ENCODE data around the gene ABCA2. TPM values are rescaled to one million over a fixed set of nuclear protein-coding genes. Genes with fewer than 3 reads are reported as not detected.
"Not testable (repeated sequence)": the region's sequence is repeated elsewhere in the genome, so short reads cannot be mapped to it uniquely, and the experiment has no call there.

The ABCA2 gene
- polyA plus RNA-seq, 2 donors: 7.7 to 14.7 TPM

- H3K4me1 ChIP-seq (ENCODE audit: control insufficient read depth in 2 of 2, insufficient read depth in 2 of 2, low read length in 1 of 2): peaks cover 11% of the 10 kb centered on the region in 2 donors
- no peak overlapping the region for H3K27ac ChIP-seq (ENCODE audit: low read depth in 2 of 2, low read length in 1 of 2)
- H3K36me3 ChIP-seq (ENCODE audit: control insufficient read depth in 2 of 2, insufficient read depth in 2 of 2, low read length in 1 of 2): peaks cover 0 to 3% of the 10 kb centered on the region in 2 donors
- H3K9me3 ChIP-seq (ENCODE audit: control insufficient read depth in 2 of 2, insufficient read depth in 1 of 2, low read depth in 1 of 2, low read length in 1 of 2): no peaks in the 10 kb centered on the region
- no peak overlapping the region for H3K4me3 ChIP-seq (ENCODE audit: low read depth in 1 of 2, low read length in 2 of 2)
- H3K27me3 ChIP-seq (ENCODE audit: control insufficient read depth in 1 of 2, insufficient read depth in 2 of 2, low read length in 2 of 2): no peaks in the 10 kb centered on the region
- WGBS, 2 donors: 90 to 91% methylated on average over 31 to 32 of the region's 32 CpGs
These were observed 11.8 kb upstream of the ABCA2 start for GRCh38 chr9:137039611-137040366.

GRCh38 chr9:137038916-137039315, 10.9 kb upstream of the ABCA2 start:
- Histone ChIP-seq H3K9me3 (ENCODE audit: control insufficient read depth in 2 of 2, insufficient read depth in 1 of 2, low read depth in 1 of 2, low read length in 1 of 2) (no peaks in the 10 kb centered on the region), H3K36me3 (ENCODE audit: control insufficient read depth in 2 of 2, insufficient read depth in 2 of 2, low read length in 1 of 2) (peaks cover 0 to 3% of the 10 kb centered on the region in 2 donors), H3K27me3 (ENCODE audit: control insufficient read depth in 1 of 2, insufficient read depth in 2 of 2, low read length in 2 of 2) (no peaks in the 10 kb centered on the region), H3K4me1 (ENCODE audit: control insufficient read depth in 2 of 2, insufficient read depth in 2 of 2, low read length in 1 of 2) (peaks cover 5 to 8% of the 10 kb centered on the region in 2 donors), H3K4me3 (ENCODE audit: low read depth in 1 of 2, low read length in 2 of 2) (no peak overlapping the region), H3K27ac (ENCODE audit: low read depth in 2 of 2, low read length in 1 of 2) (no peak overlapping the region)
- 83 to 91% methylated on average over 9 of the region's 9 CpGs for WGBS, 2 donors

- H3K36me3 ChIP-seq (ENCODE audit: control insufficient read depth in 2 of 2, insufficient read depth in 2 of 2, low read length in 1 of 2): peaks cover 0 to 3% of the 10 kb centered on the region in 2 donors
- no peak overlapping the region for H3K27ac ChIP-seq (ENCODE audit: low read depth in 2 of 2, low read length in 1 of 2)
- H3K4me1 ChIP-seq (ENCODE audit: control insufficient read depth in 2 of 2, insufficient read depth in 2 of 2, low read length in 1 of 2): peaks cover 3 to 8% of the 10 kb centered on the region in 2 donors
- no peak overlapping the region for H3K4me3 ChIP-seq (ENCODE audit: low read depth in 1 of 2, low read length in 2 of 2)
- no peaks in the 10 kb centered on the region for H3K9me3 ChIP-seq (ENCODE audit: control insufficient read depth in 2 of 2, insufficient read depth in 1 of 2, low read depth in 1 of 2, low read length in 1 of 2)
- H3K27me3 ChIP-seq (ENCODE audit: control insufficient read depth in 1 of 2, insufficient read depth in 2 of 2, low read length in 2 of 2): no peaks in the 10 kb centered on the region
- WGBS, 2 donors: 82 to 84% methylated on average over 10 of the region's 10 CpGs
These were observed 9.4 kb upstream of the ABCA2 start for GRCh38 chr9:137037483-137037882.

GRCh38 chr9:137037035-137037434, 9.0 kb upstream of the ABCA2 start:
- no peak overlapping the region for H3K4me3 ChIP-seq (ENCODE audit: low read depth in 1 of 2, low read length in 2 of 2)
- peaks cover 3 to 8% of the 10 kb centered on the region in 2 donors for H3K4me1 ChIP-seq (ENCODE audit: control insufficient read depth in 2 of 2, insufficient read depth in 2 of 2, low read length in 1 of 2)
- H3K36me3 ChIP-seq (ENCODE audit: control insufficient read depth in 2 of 2, insufficient read depth in 2 of 2, low read length in 1 of 2): peaks cover 0 to 3% of the 10 kb centered on the region in 2 donors
- WGBS, 2 donors: 58 to 63% methylated on average over 13 of the region's 13 CpGs
- H3K27ac ChIP-seq (ENCODE audit: low read depth in 2 of 2, low read length in 1 of 2): no peak overlapping the region
- H3K9me3 ChIP-seq (ENCODE audit: control insufficient read depth in 2 of 2, insufficient read depth in 1 of 2, low read depth in 1 of 2, low read length in 1 of 2): no peaks in the 10 kb centered on the region
- no peaks in the 10 kb centered on the region for H3K27me3 ChIP-seq (ENCODE audit: control insufficient read depth in 1 of 2, insufficient read depth in 2 of 2, low read length in 2 of 2)

GRCh38 chr9:137035937-137036336, 7.9 kb upstream of the ABCA2 start:
- Histone ChIP-seq H3K4me3 (ENCODE audit: low read depth in 1 of 2, low read length in 2 of 2) (no peak overlapping the region), H3K4me1 (ENCODE audit: control insufficient read depth in 2 of 2, insufficient read depth in 2 of 2, low read length in 1 of 2) (peaks cover 3 to 6% of the 10 kb centered on the region in 2 donors), H3K9me3 (ENCODE audit: control insufficient read depth in 2 of 2, insufficient read depth in 1 of 2, low read depth in 1 of 2, low read length in 1 of 2) (no peaks in the 10 kb centered on the region), H3K27me3 (ENCODE audit: control insufficient read depth in 1 of 2, insufficient read depth in 2 of 2, low read length in 2 of 2) (no peaks in the 10 kb centered on the region), H3K36me3 (ENCODE audit: control insufficient read depth in 2 of 2, insufficient read depth in 2 of 2, low read length in 1 of 2) (peaks cover 0 to 3% of the 10 kb centered on the region in 2 donors), H3K27ac (ENCODE audit: low read depth in 2 of 2, low read length in 1 of 2) (no peak overlapping the region)
- WGBS, 2 donors: 73% methylated on average over 8 of the region's 8 CpGs

GRCh38 chr9:137035507-137035834, 7.4 kb upstream of the ABCA2 start:
- Histone ChIP-seq H3K27ac (ENCODE audit: low read depth in 2 of 2, low read length in 1 of 2) (no peak overlapping the region), H3K4me1 (ENCODE audit: control insufficient read depth in 2 of 2, insufficient read depth in 2 of 2, low read length in 1 of 2) (peaks cover 3 to 6% of the 10 kb centered on the region in 2 donors), H3K36me3 (ENCODE audit: control insufficient read depth in 2 of 2, insufficient read depth in 2 of 2, low read length in 1 of 2) (peaks cover 0 to under 1% of the 10 kb centered on the region in 2 donors), H3K9me3 (ENCODE audit: control insufficient read depth in 2 of 2, insufficient read depth in 1 of 2, low read depth in 1 of 2, low read length in 1 of 2) (no peaks in the 10 kb centered on the region), H3K27me3 (ENCODE audit: control insufficient read depth in 1 of 2, insufficient read depth in 2 of 2, low read length in 2 of 2) (no peaks in the 10 kb centered on the region), H3K4me3 (ENCODE audit: low read depth in 1 of 2, low read length in 2 of 2) (no peak overlapping the region)
- 22 to 27% methylated on average over 9 of the region's 9 CpGs for WGBS, 2 donors

- H3K9me3 ChIP-seq (ENCODE audit: control insufficient read depth in 2 of 2, insufficient read depth in 1 of 2, low read depth in 1 of 2, low read length in 1 of 2): no peaks in the 10 kb centered on the region
- H3K4me3 ChIP-seq (ENCODE audit: low read depth in 1 of 2, low read length in 2 of 2): no peak overlapping the region
- no peaks in the 10 kb centered on the region for H3K36me3 ChIP-seq (ENCODE audit: control insufficient read depth in 2 of 2, insufficient read depth in 2 of 2, low read length in 1 of 2)
- WGBS, 2 donors: 10 to 13% methylated on average over 24 of the region's 24 CpGs
- no peaks in the 10 kb centered on the region for H3K27me3 ChIP-seq (ENCODE audit: control insufficient read depth in 1 of 2, insufficient read depth in 2 of 2, low read length in 2 of 2)
- peaks cover 3 to 6% of the 10 kb centered on the region in 2 donors for H3K4me1 ChIP-seq (ENCODE audit: control insufficient read depth in 2 of 2, insufficient read depth in 2 of 2, low read length in 1 of 2)
- peak overlapping the region in 1 of 2 donors; percentile 56 for H3K27ac ChIP-seq (ENCODE audit: low read depth in 2 of 2, low read length in 1 of 2)
These were observed 6.9 kb upstream of the ABCA2 start for GRCh38 chr9:137034709-137035506.

- Histone ChIP-seq H3K27me3 (ENCODE audit: control insufficient read depth in 1 of 2, insufficient read depth in 2 of 2, low read length in 2 of 2) (no peaks in the 10 kb centered on the region), H3K4me1 (ENCODE audit: control insufficient read depth in 2 of 2, insufficient read depth in 2 of 2, low read length in 1 of 2) (peaks cover 5 to 6% of the 10 kb centered on the region in 2 donors), H3K9me3 (ENCODE audit: control insufficient read depth in 2 of 2, insufficient read depth in 1 of 2, low read depth in 1 of 2, low read length in 1 of 2) (no peaks in the 10 kb centered on the region), H3K36me3 (ENCODE audit: control insufficient read depth in 2 of 2, insufficient read depth in 2 of 2, low read length in 1 of 2) (no peaks in the 10 kb centered on the region), H3K27ac (ENCODE audit: low read depth in 2 of 2, low read length in 1 of 2) (peak overlapping the region in 1 of 2 donors; percentile 0), H3K4me3 (ENCODE audit: low read depth in 1 of 2, low read length in 2 of 2) (no peak overlapping the region)
- WGBS, 2 donors: 27 to 33% methylated on average over 15 of the region's 15 CpGs
These were observed 6.1 kb upstream of the ABCA2 start for GRCh38 chr9:137034039-137034708.

GRCh38 chr9:137033481-137033880, 5.4 kb upstream of the ABCA2 start:
- H3K36me3 ChIP-seq (ENCODE audit: control insufficient read depth in 2 of 2, insufficient read depth in 2 of 2, low read length in 1 of 2); H3K27ac ChIP-seq (ENCODE audit: low read depth in 2 of 2, low read length in 1 of 2); H3K4me3 ChIP-seq (ENCODE audit: low read depth in 1 of 2, low read length in 2 of 2); H3K9me3 ChIP-seq (ENCODE audit: control insufficient read depth in 2 of 2, insufficient read depth in 1 of 2, low read depth in 1 of 2, low read length in 1 of 2); H3K4me1 ChIP-seq (ENCODE audit: control insufficient read depth in 2 of 2, insufficient read depth in 2 of 2, low read length in 1 of 2); H3K27me3 ChIP-seq (ENCODE audit: control insufficient read depth in 1 of 2, insufficient read depth in 2 of 2, low read length in 2 of 2): not testable (repeated sequence)
- WGBS, 2 donors: 86 to 94% methylated on average over 5 of the region's 5 CpGs

Measured in esophagus (tissue), 2 donors.